GM13976 (cell line): ENCODE measurements around the gene ZNHIT3.

ENCODE experiments used
- DNase-seq: peaks from one replicate; pipeline ENCODE4 v3.0.0; 2012; ENCODE audit warnings: low spot score
- in situ Hi-C: fragments of 300-500 bp; cut with MboI; formaldehyde crosslinking; loops from one replicate; pipeline ENCODE4 v1.12.0; 2022; ENCODE audit warnings: low sequenced_read_pairs, mixed read lengths, inconsistent platforms; ENCODE audit not compliant: unreplicated experiment
- TF ChIP-seq, protein P1 (sequence below): IDR thresholded peaks from 2 replicates; pipeline ENCODE4 v1.5.1; 2012; ENCODE audit warnings: borderline replicate concordance, mild to moderate bottlenecking; ENCODE audit not compliant: insufficient read depth; ENCODE audit errors: extremely low read depth, missing control alignments, control extremely low read depth

Gene ZNHIT3

DNA sequence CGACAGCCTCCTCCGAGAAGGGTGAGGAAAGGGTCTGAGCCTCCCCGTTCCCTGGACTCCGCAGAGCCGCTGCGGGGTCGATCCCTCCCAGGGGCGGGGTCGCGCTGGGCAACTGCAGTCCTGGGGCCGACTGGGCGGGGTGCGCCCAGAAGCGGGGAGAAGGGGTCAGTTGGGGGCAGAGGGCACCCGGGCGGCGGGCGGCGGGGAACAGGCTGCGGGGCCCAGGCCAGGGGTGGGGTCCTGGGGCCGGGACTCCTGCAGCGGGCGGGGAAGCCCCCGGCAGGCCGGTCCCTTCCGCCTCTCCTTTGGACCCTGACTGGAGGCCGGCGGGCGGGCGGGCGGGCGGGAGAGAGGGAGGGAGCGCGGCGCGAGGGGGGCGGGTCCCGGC lies 58.6 kb downstream of the ZNHIT3 start:
- DNase-seq = no peak
- in situ Hi-C loops = no loop called here
- TF ChIP-seq, protein P1, sequence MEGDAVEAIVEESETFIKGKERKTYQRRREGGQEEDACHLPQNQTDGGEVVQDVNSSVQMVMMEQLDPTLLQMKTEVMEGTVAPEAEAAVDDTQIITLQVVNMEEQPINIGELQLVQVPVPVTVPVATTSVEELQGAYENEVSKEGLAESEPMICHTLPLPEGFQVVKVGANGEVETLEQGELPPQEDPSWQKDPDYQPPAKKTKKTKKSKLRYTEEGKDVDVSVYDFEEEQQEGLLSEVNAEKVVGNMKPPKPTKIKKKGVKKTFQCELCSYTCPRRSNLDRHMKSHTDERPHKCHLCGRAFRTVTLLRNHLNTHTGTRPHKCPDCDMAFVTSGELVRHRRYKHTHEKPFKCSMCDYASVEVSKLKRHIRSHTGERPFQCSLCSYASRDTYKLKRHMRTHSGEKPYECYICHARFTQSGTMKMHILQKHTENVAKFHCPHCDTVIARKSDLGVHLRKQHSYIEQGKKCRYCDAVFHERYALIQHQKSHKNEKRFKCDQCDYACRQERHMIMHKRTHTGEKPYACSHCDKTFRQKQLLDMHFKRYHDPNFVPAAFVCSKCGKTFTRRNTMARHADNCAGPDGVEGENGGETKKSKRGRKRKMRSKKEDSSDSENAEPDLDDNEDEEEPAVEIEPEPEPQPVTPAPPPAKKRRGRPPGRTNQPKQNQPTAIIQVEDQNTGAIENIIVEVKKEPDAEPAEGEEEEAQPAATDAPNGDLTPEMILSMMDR = no peak
